Head of caudate nucleus (tissue), 42 donors: ENCODE results near the gene ABHD2.

Source experiments
- DNase-seq, 42 donors: peaks; one replicate each; pipeline versions ENCODE4 v3.0.0 to v3.0.0-alpha.2; 2020 to 2021; ENCODE audit warnings: mixed read lengths in 7 of 42
- intact Hi-C: fragments of 100-400 bp; cut with DNase I; formaldehyde crosslinking; loops from one replicate; pipeline ENCODE4 v1.15.0; 2022

The ABHD2 gene

GRCh38 chr15:89091627-89092220, 3.5 kb downstream of the ABHD2 start:
- intact Hi-C loops = no loop called here
- no peak for DNase-seq

DNA sequence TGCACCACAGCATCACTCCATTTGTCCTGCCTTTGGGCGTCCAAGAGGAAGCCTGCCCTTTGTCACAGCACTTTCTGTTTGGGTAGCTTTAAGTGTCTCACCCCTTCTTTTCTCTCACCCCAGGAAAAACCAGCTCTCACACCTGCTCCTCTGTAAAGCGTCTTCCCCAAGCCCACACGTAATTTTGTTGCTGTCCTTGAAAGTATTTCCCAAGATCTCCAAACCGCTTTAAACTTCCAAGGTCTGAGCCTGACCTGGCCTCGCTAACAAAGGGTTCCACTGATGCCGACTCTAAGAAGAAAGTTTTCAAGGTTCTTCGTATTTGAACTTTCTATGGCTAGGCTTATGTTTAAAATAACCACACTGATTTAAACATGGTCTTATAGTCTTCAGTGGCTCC, 5.3 kb downstream of the ABHD2 start:
- intact Hi-C loops = no loop called here
- DNase-seq = peak in 1 of 42 donors; percentile 35

- intact Hi-C loops = no loop called here
- peak in 1 of 42 donors; percentile 24 for DNase-seq
These were observed 6.8 kb downstream of the ABHD2 start for GRCh38 chr15:89095073-89095472.

DNA sequence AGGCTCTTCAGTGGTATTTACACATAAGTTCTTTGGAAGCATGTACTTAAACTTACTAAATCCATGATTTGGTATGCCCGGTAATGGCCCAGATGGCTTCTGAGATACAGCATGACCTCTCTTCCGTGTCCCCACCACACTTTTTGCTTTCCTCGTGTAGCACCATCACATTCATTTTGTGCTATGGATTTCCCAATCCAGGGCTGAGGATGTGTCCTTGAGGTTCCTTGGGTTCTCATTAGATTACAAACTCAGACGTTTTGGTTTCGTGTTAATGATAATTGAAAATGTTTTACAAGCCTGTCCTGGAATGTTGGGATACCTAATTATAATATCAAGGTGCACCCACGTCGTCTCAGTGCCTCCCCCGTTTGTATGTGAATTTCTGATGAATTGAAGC, 7.3 kb downstream of the ABHD2 start:
- intact Hi-C loops = no loop called here
- peak in 1 of 42 donors; percentile 23 for DNase-seq

- intact Hi-C loops = no loop called here
- DNase-seq = peak in 2 of 42 donors; percentile 38 to 51
These were observed 8.4 kb downstream of the ABHD2 start for GRCh38 chr15:89096664-89097063.

DNA sequence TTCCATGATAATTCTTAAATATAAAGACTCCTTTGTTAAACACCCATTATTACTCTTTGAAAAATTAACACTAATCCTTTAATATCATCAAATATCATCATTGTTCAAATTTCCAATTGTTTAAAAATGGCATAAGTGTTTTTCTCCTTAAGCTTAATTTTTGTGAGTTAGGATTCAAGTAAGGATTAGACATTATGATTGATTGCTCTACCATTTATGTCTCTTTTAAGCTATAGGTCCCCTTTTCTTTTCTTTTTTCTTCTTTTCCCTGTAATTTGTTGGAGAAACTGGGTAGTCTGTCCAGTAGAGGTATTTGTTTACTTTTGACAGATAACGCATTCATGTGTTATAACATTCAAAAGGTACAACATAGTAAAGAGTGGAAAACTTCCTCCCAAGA, 9.1 kb downstream of the ABHD2 start:
- intact Hi-C loops = no loop called here
- no peak for DNase-seq

DNA sequence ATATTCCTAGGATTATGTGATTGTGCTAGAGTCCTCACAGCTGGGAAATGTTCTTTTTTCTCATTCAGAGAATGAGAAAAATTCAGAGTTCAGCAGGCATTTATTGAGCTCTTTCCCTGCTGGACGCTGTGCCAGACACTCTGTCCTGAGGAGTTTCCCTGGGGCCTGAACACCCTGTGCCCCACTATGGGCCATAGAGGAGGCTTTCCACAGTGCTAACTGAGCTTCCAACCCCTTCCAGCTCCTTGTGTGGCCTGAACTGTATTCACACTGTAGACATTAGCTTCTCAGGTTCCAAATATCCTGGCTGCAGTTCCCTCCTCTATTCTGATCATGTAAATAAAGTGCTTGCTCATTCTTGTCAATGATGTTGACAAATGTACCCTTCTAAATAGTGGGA, 10.0 kb downstream of the ABHD2 start:
- intact Hi-C loops = no loop called here
- DNase-seq = peak in 3 of 42 donors; percentile 26 to 44 (median 39)

DNA sequence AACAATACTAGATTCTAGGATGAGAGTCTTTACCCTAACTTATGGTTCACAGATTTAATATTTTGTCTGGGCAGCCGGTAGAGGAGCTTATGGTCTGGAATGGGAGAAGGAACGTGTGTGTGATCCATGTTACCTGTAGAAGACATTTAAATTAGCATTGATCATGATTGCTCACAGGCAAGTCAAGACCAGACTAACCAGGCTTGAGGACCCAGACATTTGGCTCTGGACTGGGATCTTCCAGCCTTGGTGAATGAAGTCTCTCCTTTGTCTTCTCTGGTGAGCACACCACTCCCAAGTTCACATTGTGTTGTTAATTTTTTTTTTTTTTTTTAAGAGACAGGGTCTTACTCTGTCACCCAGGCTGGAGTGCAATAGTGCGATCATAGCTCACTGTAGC, 11.7 kb downstream of the ABHD2 start:
- intact Hi-C loops = no loop called here
- no peak for DNase-seq

GRCh38 chr15:89101302-89102193, 13.3 kb downstream of the ABHD2 start:
- intact Hi-C loops = no loop called here
- peak in 9 of 42 donors; percentile 28 to 78 (median 44) for DNase-seq

DNA sequence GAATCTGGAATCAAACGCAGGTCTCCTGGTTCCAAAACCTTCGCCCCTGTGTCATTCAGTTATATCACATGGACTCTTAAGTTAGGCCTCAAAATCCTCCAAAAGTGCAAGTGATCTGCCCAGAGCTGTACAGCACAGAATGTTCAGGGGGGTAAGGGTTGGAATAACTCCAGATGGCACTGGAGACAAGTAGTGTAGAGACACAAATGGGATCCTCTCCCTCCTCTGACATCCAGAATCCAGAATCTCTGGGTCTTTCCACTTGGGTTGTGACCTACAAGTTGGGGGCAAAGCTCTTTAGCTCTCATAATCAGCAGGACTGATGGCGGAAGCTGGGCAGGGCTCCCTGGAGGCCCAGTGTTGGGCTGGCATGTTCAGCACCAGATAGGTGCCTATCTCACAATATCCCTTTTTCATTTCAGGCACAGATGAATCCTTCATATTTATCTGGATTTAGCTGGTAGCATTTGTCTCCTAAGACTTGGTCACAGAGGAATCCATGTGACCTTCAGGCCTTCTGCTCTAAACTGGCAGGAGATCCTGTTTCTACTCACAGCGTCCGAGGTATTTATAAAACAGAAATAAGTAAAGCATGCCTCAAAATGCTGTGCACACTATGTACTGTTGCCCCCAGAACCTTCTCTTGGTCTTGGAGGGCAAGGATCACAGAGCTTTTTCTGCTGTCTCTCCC, 15.4 kb downstream of the ABHD2 start:
- DNase-seq = peak in 1 of 42 donors; percentile 24
- intact Hi-C loops = no loop called here

GRCh38 chr15:89104172-89104564, 15.9 kb downstream of the ABHD2 start:
- peak in 17 of 42 donors; percentile 20 to 85 (median 51) for DNase-seq
- intact Hi-C loops = no loop called here

- DNase-seq = peak in 1 of 42 donors; percentile 5
- intact Hi-C loops = no loop called here
These were observed 16.9 kb downstream of the ABHD2 start for GRCh38 chr15:89105147-89105546.

DNA sequence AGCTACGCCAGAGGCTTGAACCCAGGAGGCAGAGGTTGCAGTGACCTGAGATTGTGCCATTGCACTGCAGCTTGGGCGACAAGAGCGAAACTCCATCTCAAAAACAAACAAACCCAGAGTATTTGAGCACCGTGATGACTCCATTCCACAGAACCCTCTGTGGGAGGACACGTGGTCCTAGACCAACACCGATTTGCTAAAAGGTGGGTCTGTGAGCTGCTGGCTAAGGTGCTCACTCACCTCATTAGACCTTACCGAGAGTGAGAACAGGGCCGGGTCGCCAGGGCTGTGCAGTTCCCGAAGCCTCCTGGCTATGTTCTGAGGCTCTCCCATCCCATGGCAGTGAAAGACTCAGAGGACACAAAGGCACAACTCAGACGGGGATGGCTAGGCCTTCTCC, 17.9 kb downstream of the ABHD2 start:
- intact Hi-C loops = no loop called here
- DNase-seq = peak in 1 of 42 donors; percentile 23

GRCh38 chr15:89107984-89108383, 19.7 kb downstream of the ABHD2 start:
- intact Hi-C loops = no loop called here
- peak in 1 of 42 donors; percentile 24 for DNase-seq

DNA sequence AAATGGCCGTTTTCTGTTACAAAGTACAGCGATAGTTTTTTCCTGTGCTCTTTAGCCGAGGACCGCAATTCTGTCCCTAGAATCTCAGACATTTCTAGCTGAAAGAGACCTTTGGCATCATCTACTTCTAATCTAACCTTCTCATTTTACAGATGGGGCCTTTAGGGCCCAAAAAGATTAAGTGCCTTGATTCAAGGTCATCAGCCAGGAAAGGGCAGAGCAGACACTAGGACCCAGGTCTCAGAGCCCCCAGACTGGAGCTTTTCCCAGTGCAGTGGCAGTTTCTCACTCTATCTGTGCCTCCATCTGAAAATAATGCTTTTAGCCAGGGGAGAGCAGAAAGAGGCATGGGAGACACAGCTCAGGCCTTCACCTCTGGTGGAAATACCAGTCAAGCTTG, 20.6 kb downstream of the ABHD2 start:
- intact Hi-C loops = no loop called here
- DNase-seq = no peak

DNA sequence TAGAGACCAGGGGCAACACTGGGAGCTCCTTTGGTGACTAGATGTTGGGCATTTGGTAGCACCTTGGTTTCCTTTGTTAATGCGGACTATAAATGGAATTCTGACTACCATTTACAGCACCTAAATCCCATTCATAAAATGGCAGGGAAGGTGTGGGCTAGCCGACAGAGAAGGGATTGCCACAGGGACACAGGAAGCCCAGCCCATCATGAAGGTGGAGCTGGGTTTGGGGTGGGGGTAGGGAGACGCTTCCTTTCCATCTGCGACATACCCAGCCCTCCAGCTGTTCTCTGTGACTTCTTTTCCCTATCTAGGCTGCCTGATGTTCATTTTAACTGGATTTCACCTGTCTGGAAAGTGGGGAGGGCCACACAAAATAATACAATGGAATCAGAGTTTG, 21.0 kb downstream of the ABHD2 start:
- DNase-seq = peak in 1 of 42 donors; percentile 28
- intact Hi-C loops = no loop called here

GRCh38 chr15:89110060-89110459, 21.8 kb downstream of the ABHD2 start:
- intact Hi-C loops = no loop called here
- DNase-seq = peak in 1 of 42 donors; percentile 34

DNA sequence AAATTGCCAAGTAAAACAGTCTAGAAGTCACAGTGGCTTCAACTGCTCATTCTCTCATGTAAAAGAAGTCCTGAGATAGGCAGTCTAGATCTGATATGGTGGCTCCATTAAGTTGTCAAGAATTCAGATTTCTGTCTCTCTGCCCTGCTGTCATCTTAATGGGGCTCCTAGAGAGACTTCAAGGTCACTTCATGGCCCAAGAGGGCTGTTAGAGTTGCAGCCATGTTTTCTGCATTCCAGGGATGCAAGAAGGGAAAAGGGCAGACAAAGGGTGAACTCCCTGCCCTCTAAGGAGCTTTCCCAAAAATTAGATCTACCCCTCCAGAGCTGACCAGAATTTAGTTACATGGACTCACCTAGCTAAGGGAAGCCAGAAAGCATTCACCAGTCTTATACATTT, 23.1 kb downstream of the ABHD2 start:
- intact Hi-C loops = no loop called here
- peak in 1 of 42 donors; percentile 17 for DNase-seq

DNA sequence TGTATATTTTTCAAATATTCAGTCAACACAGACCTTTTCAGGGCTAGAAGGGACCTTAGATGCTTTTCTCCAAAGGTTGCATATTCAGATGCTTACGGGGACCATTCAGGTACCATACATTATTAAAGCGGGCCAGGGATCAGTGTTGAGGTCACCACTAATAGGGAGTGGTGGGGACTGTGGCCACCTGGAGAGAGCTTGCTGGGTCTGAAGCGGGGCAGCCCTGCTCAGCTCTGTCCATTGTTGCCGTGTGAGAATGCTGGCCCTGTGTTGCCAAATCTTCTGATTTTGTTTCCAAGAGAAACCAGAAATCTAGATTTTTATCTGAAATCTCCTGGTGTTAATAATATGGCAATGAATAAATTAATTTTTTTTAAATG, 23.7 kb downstream of the ABHD2 start:
- DNase-seq = no peak
- intact Hi-C loops = no loop called here

DNA sequence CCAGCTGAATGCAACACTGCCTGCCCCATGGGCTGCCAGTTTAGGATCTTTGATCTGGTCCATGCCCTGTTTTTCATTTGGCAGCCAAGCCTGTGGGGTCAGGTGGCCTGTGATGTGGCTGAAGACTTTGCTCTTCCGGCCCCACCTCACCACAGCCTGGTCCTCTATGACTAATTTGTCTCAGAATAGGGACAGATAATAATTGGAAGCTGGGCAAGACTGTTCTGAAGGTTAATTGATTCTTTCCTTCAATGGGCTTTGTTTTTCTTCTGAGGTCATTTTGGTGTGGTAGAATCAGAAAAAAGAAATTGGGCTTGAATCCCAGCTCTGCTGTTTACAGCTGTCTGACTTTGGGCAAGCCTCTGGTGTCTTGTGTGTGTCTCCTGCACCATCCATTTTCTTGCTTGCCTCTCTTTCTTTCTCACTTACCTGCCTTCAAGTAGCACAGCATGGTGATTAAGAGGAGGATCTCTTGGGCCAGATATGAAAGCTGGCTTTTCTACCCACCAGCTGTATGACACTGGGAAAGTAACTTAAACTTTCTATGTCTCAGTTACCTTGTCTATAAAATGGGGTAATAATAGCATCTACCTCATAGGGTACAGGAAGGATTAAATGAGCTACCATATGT, 24.2 kb downstream of the ABHD2 start:
- intact Hi-C loops = no loop called here
- peak in 18 of 42 donors; percentile 26 to 82 (median 55) for DNase-seq
